Left colon (tissue), 2 donors: Measurements from ENCODE around the gene AFG1L. TPM values are rescaled to one million over a fixed set of nuclear protein-coding genes. Genes with fewer than 3 reads are reported as not detected.
"Not testable (repeated sequence)": the region's sequence is repeated elsewhere in the genome, so short reads cannot be mapped to it uniquely, and the experiment has no call there.

Experiments used
- ATAC-seq: fragments of 200-7000 bp; cut with Tn5 transposase; one replicate; pipeline ENCODE4 v1.9.1; 2020; ENCODE audit warnings: mild to moderate bottlenecking, moderate library complexity
- DNase-seq, 2 donors: peaks; one replicate each; pipeline ENCODE4 v3.0.0-alpha.2; 2020
- intact Hi-C, 2 donors: fragments of 100-400 bp; cut with DNase I in 1 of 2; cut with micrococcal nuclease in 1 of 2; formaldehyde crosslinking; loops; one replicate each; pipeline versions ENCODE4 v1.11.2 to v1.14.0; 2022; cut with DNase I, micrococcal nuclease
- total RNA-seq, 2 donors: library from RNA; stranded (reverse); fragmentation: NEBNext Ultra II Directional; extraction: Animal tissue kit (Norgen Biotek cat#: 25700); gene quantifications; one replicate each; pipeline ENCODE4 v1.2.1, GENCODE V29; 2021
- donor health status: DM: no; HTN: no; CAD: no.
- donor health status: DM: yes; HTN: yes; CAD: no.

The AFG1L gene
- total RNA-seq, 2 donors from 2014 or later: 9.0 to 10.6 TPM

- DNase-seq (peak; percentile 91 to 92), ATAC-seq (peak; percentile 55)
- intact Hi-C loops: no loop called here
Observed at GRCh38 chr6:108559097-108559883, 264.4 kb downstream of the AFG1L start.

DNA sequence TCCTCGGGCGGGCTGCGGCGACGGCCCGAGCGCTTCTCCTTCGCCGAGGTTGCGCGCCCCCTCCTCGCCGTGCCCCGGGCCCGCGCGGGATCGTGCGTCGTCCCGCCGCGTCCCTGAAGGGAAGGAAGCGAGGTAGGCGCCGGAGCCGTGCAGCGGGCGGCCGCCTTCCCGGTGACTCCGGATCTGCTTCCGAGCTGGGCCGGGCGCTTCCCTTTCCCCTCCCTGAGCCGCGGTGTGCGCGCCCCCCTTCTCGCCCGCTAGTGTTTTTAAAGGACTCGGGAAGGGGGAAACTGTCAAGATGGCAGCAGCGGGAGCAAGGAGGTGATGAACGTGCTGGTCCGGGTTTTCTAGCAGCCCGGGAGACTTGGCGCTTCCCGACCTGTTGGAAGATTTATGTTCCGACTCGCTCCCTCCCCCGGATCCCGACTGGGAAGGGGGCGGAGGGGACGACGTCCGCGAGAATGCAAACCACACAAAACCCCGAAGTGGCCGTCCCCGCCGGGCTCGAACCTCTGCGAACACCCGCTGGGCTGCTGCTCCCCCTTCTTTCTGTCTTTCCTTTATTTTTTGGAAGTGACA is 265.1 kb downstream of the AFG1L start:
- peak; percentile 6 for ATAC-seq
- peak; percentile 71 to 75 for DNase-seq
- intact Hi-C loops: loop anchor here in 1 of 2 donors (10.0 kb wide), 1 partner anchor 115 kb away; no protein-coding TSS in a partner anchor

- peak; percentile 94 for DNase-seq
- intact Hi-C loops: loop anchor here in 1 of 2 donors (10.0 kb wide), 1 partner anchor 114 kb away; no protein-coding TSS in a partner anchor
- ATAC-seq: peak; percentile 58
Observed at GRCh38 chr6:108560463-108561308, 265.8 kb downstream of the AFG1L start, which contains the start of gene FOXO3. FOXO3 (plus strand) TSS chr6:108560917; CDS start chr6:108561209, 292 bp downstream.

DNA sequence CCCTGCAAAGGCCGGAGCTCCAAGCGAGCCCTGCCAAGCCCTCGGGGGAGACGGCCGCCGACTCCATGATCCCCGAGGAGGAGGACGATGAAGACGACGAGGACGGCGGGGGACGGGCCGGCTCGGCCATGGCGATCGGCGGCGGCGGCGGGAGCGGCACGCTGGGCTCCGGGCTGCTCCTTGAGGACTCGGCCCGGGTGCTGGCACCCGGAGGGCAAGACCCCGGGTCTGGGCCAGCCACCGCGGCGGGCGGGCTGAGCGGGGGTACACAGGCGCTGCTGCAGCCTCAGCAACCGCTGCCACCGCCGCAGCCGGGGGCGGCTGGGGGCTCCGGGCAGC is 266.4 kb downstream of the AFG1L start:
- ATAC-seq, DNase-seq: not testable (repeated sequence)
- intact Hi-C loops: loop anchor here in 1 of 2 donors (10.0 kb wide), 1 partner anchor 114 kb away; no protein-coding TSS in a partner anchor

- intact Hi-C loops: loop anchor here in 1 of 2 donors (10.0 kb wide), 1 partner anchor 113 kb away; no protein-coding TSS in a partner anchor
- ATAC-seq: no peak
- peak; percentile 41 to 46 for DNase-seq
Observed at GRCh38 chr6:108561742-108562502, 267.1 kb downstream of the AFG1L start.

GRCh38 chr6:108562503-108562993 is 267.7 kb downstream of the AFG1L start:
- intact Hi-C loops: loop anchor here in 1 of 2 donors (10.0 kb wide), 1 partner anchor 112 kb away; no protein-coding TSS in a partner anchor

DNA sequence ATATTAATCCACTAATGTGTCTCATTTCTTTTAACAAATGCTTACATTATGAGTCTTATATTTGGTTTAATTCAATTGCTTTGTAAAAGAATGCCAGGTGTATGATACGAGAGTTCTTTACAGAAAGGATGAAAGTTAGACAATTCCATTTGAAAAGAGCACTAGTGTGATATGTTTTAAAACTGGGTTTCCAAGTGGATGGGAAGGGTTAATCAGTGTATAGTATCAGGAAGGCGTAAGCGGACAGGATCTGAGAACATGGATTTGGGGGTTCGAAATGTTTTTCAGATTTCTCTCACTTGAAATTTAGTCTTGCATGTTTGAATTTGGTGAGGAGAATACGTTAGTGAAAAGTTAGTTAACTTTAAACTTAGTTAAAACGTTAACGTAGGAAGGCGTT is 268.4 kb downstream of the AFG1L start:
- no peak for DNase-seq
- intact Hi-C loops: loop anchor here in 1 of 2 donors (10.0 kb wide), 1 partner anchor 112 kb away; no protein-coding TSS in a partner anchor
- ATAC-seq: no peak

More at GRCh38 chr6:108562503-108562993, 267.7 kb downstream of the AFG1L start:
- ATAC-seq (peak; percentile 21), DNase-seq (peak; percentile 55 to 76)

- DNase-seq: no peak
- no peak for ATAC-seq
- intact Hi-C loops: loop anchor here in 1 of 2 donors (10.0 kb wide), 1 partner anchor 111 kb away; no protein-coding TSS in a partner anchor
Observed at GRCh38 chr6:108564178-108564577, 269.3 kb downstream of the AFG1L start.

DNA sequence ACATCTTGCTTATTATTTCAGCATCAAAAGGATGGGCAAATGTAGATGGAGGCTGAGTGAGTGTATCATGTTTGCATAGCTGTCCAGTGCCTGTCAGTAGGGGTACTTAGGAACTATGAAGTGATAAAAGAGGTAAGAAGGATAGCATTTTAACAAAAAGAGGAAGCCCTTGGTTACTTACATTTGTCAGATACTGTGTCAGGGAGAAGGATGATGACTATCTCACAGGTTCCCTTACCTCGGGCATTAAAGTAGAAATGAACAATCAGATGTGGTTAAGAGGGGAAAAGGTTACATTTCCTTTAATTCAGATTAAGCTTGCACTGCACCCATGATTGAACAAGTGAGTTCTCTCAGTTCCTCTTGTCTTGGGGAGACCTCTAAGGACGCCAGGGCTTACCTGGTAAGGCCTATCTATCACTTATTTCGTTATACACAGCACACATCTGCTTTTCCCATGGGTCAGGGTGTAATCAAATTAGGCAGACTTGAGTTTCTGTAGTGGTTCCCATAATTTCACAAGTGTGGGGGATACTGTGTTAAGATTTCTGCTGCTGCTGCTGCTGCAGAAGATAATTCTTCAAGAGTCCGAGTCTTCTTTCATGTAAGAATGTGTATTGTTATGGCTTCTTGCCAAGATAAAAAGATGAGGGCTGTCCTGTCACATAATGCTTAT is 270.4 kb downstream of the AFG1L start:
- ATAC-seq: no peak
- DNase-seq: no peak
- intact Hi-C loops: loop anchor here in 1 of 2 donors (10.0 kb wide), 1 partner anchor 110 kb away; no protein-coding TSS in a partner anchor

DNA sequence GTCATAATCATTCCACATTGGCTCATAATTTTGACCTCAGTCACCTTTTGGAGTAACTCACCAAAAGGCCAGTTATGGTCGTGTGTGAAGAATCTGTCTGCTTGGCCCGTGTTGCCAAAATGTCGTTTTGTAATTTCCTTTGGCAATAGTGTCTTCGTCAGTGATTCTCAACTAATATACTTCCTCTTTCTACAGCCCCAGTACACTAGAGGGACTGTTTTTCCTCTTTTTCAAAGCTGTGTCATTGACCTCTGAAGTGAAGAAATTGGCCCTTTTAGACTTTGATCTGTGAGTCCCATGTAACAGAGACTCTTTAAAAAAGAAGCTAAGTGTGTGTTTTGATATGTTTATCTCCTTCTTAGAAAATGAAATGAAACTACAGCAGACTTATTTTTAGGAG is 271.0 kb downstream of the AFG1L start:
- ATAC-seq: peak; percentile 46
- intact Hi-C loops: loop anchor here in 1 of 2 donors (10.0 kb wide), 1 partner anchor 109 kb away; no protein-coding TSS in a partner anchor

GRCh38 chr6:108566406-108566805 is 271.6 kb downstream of the AFG1L start:
- intact Hi-C loops: loop anchor here in 1 of 2 donors (10.0 kb wide), 1 partner anchor 108 kb away; no protein-coding TSS in a partner anchor
- DNase-seq: no peak

More for the DNA sequence above, 271.0 kb downstream of the AFG1L start:
- DNase-seq: no peak

GRCh38 chr6:108568101-108568500 is 273.2 kb downstream of the AFG1L start:
- intact Hi-C loops: loop anchor here in 1 of 2 donors (10.0 kb wide), 1 partner anchor 107 kb away; no protein-coding TSS in a partner anchor
- ATAC-seq: no peak

More at GRCh38 chr6:108566406-108566805, 271.6 kb downstream of the AFG1L start:
- ATAC-seq: no peak

GRCh38 chr6:108568551-108569305 is 273.9 kb downstream of the AFG1L start:
- DNase-seq (no peak), ATAC-seq (no peak)
- intact Hi-C loops: loop anchor here in 1 of 2 donors (10.0 kb wide), 1 partner anchor 106 kb away; no protein-coding TSS in a partner anchor

More at GRCh38 chr6:108568101-108568500, 273.2 kb downstream of the AFG1L start:
- no peak for DNase-seq

DNA sequence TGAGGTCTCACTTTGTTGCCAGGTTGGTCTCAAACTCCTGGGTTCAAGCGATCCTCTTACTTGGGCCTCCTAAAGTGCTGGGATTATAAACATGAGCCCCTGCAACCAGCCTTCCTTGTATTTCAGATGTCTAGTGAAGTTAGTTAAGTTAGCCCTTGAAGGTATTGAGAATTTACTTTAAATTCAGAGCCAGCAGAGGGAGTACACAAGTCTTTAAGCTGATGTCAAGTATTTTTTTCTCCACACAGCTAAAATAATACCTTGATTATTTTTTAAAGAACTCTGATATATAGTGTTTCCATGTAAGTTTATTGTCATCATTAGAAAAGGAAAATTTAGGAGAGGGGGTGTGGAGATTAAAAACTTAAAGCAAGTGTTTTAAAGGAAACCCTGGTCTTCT is 275.7 kb downstream of the AFG1L start:
- intact Hi-C loops: no loop called here

DNA sequence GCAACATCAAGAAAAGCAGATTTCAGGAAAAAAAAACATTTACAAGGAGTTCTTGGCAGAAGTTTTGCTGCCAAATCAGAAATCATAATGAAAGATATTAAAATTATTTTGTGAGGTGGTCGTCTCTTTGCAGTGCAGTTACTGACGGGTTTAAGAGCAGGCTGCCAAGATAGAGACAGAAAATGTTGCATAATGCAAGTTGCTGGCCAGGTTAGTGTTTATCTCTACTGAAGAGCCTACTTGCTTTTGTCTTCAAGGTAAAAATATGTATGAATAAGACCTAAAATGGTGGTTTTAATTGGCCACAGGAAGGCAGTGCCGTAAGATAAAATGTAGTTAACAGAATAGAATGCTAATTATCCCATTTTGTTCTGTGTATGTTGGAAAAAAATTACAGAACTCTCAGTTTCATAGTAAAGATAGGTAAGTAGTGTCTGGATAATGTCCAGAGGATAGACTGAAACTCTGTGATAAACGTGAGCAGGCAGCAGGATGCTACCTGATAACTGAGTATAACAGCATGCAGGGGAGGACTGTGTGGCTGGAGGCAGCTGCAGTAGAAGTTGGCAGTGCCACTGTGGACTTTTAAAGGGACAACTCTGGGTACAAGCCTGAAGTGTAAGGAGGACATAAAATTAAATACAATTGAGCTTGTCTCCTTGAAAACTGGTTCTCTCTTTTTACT is 279.7 kb downstream of the AFG1L start:
- DNase-seq: no peak
- intact Hi-C loops: no loop called here
- no peak for ATAC-seq

More for the DNA sequence above, 275.7 kb downstream of the AFG1L start:
- ATAC-seq: no peak
- no peak for DNase-seq
